ENCODE results near the gene DENND4A.

GRCh38 chr15:65812916-65813315, 20.8 kb upstream of the DENND4A start:
- TF ChIP-seq POLR2A (IDR thresholded peaks at IDR 0.05; ENCODE audit: low read depth, low read length) = no peak
- no peak for TF ChIP-seq POLR2AphosphoS5 (IDR thresholded peaks at IDR 0.05; ENCODE audit: low read depth, low read length)
- no peak for TF ChIP-seq TAF1 (IDR thresholded peaks at IDR 0.05; ENCODE audit: borderline replicate concordance, low read depth, low read length)

Measured in GM12892 (cell line).